ENCODE data around the gene PDE1A.

DNA sequence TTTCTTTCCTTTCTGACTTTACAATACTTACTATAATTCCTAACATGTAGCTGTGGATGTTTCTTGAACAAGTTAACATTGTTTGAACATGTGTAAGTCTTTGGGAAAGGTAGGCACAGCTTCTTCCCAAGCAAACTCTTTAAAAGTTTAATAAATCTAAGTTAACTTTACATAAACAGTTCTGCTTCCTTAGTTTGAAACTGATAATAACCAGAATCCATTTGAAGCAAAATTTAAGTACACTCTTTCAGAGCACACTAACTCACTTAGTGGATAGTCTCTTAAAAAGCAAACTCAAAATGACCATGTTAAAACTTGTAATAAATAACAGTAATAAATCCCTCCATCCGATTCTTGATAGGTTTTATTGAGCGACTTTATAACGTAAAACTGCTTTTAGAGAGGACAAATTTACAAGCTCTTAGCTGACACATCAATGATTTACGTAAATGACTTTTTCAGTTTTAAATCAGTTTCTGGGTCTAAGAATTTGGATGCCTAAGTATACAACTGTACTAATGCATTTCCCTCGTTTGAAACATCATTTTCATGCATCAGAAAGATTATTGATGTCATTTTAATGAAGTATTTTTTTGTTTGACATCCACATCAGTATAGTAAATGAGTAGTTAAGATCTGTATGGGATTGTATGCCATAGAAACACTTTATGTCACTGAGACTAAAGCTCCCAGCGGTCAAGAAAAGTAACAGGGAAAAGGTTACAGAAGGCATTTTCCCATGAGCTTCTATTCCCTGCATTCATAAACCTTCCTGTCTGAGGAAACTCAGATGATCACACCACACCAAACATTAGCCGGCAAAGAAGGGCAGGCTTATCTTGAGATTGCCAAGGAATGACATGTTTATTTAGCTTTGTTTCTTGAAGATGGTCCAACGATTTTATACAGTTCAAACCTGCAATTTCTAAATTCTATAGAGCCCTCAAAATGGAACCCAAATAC is 67.5 kb downstream of the PDE1A start:
- TF ChIP-seq POLR2A (IDR thresholded peaks at IDR 0.05): no peak
- TF ChIP-seq CTCF (IDR thresholded peaks at IDR 0.05): no peak

Data from prostate gland (tissue), 2 donors.